HPDE6-E6E7 (cell line): Measurements from ENCODE around the gene C20orf204.
A peak's percentile ranks its signal among the peaks of the same experiment; 100 is the strongest.

Experiments
- DNase-seq: peaks from one replicate; pipeline ENCODE4 v3.0.0; 2011; ENCODE audit warnings: missing footprints; ENCODE audit errors: extremely low spot score

Gene C20orf204

DNA sequence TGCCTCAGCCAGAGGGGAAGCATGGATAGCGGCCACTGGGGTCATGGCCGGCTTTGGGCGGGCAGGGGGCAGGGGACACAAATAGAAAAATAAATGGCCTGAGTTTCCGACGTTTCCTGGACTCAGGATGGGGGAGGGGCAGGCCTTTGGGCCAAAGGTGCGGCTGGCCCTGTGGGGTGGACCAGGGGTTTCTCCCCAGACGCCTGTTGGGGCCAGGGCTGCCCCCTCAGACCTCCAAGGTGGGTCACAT, 20.6 kb downstream of the C20orf204 start:
- DNase-seq = no peak

DNA sequence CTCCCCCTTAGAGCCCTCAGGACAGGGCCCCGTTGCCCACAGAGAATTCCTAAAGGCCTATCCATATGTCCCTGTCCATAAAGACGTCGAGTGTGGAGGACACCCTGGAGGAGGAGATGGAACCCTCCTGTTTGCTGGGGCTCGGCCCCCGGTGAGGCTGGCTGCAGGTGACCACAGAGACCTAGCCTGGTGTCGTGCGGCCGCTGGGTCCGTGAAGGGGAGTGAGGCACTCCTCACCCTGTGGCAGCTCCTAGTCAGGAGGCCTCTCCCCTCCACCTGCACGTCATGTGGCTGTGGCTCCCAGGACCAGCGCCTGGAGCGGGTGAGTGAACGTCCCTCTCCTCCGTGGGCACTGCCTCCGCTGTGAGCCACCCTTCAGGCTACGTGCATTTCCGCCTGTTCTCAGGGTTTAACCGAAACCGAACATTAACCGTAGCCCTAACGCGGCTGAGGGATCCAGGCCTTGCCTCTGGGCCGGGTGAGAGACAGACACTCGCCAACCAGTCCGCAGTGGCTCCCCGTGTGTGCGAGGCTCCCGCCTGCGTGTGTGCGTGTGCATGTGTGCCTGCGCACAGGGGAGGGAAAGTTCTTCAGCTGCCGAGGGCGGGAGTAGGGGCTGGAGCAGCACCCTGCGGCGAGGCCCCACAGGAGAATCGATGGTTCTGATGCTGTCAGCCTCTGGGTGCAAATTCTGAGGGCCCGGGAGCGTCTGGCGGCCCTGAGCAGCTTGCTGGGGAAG, 21.1 kb downstream of the C20orf204 start:
- no peak for DNase-seq

DNA sequence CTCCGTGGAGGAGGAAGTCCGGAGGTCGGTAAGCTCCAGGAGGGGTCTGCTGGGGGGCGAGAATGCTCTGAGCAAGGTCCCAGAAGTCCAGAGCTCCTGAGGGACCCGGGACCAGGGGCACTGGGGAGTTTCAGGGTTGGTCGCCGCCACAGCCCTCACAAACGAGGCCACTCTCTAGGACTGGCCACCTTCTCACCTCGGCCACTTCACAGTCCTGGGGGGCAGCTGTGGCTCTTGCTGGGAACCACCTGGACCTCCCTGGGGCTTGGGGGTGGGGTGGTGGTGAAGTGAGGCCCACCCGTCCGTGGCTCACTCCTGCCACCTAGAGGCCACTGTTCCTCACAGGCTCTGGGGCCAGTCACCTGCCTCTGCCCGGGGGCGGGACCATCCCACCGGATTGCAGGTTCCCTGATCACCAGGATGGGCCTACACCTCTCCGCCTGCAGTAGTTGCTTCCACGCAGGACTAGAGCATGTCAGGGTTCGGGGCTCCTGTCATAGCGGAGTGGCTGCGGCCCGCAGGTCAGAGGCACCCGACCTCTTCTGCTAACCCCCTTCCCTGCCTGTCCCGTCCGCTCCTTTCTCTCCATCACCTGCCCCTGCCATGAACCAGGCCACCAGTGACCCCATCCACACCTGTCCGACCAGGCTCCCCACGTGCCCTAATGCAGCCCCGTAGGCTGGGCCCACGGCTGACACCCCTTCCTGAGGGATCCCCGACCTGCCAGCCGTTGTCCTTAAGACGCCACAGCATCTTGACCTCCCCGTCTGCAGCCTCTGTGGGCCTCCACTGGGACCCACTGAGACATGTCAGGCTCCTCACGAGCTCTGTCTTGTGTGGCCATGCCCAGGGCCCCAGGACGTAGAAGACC, 21.9 kb downstream of the C20orf204 start:
- DNase-seq = peak; percentile 92

DNA sequence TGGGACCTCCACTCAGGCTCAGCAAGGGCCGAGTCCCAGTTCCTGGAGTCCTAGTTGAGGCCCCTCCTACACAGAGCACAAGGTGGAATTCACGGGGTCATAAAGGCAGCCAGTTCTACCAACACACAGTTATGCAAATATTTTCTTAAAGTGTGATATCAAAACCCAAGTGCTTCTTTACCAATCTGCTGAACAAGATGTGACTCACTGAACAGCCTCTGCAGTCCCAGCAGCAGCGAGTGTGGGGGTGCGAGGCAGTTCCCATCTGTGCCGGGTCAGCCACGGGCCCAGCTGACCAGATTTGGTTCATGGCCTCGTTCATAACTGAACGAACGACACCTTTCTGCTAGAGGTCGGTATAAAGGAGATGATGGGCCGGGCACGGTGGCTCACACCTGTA, 22.6 kb downstream of the C20orf204 start:
- no peak for DNase-seq

DNA sequence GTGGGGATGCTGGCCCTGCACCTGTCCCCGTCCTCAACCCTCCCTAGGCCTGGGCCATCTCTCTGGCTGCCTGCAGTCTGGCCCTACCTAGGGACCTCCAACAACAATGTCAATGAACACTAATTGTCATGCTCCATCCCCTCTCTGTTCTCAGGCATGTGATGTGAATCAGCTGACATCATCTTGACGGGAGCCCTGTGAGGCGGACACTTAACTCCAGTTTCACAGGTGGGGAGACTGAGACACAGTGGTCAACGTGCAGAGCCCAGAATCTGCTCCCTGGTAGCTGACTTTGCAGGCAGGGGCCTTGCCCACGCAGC, 26.3 kb downstream of the C20orf204 start:
- DNase-seq = no peak

DNA sequence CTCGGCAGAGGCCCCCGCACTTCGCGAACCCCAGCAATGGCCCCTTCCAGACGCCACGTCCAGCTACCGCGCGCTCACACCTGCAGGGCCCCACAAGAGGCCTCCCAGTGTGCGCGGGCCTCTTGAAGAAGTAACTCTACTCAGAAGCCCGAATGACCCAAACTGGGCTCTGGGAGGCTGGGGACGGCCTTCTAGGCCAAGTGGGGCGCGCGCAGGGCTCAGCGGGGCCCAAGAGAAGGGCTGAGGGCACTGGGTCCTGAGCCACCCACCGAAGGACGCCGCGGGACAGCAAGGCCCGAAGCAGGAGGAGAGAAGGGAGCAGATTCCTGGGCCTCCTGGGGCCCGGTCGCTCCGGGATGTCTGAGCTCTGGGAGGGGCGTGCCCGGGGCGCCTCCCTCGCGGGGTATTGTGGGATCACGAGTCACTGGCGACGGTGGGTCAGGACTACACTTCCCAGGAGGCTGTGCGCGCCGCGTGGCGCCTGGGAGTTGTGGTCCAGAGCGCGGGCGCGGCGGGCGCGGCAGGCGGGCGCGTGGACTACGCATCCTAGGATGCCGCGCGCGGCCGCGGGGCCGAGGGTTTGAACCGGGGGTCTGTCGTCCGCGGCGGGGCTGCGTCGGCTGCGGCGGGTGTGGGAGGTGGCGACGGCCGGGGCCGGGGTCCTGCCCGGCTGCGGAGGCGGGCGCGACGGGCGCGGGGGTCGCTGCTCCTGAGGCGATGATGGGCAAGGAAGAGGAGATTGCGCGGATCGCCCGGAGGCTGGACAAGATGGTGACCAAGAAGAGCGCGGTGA, 26.8 kb downstream of the C20orf204 start, which contains the start of gene TCEA2:
Gene TCEA2 (plus strand): TSS at position 603 of the 793 bp plus-strand sequence. CDS start 115 bp downstream, at position 718.
- peak; percentile 99 for DNase-seq

DNA sequence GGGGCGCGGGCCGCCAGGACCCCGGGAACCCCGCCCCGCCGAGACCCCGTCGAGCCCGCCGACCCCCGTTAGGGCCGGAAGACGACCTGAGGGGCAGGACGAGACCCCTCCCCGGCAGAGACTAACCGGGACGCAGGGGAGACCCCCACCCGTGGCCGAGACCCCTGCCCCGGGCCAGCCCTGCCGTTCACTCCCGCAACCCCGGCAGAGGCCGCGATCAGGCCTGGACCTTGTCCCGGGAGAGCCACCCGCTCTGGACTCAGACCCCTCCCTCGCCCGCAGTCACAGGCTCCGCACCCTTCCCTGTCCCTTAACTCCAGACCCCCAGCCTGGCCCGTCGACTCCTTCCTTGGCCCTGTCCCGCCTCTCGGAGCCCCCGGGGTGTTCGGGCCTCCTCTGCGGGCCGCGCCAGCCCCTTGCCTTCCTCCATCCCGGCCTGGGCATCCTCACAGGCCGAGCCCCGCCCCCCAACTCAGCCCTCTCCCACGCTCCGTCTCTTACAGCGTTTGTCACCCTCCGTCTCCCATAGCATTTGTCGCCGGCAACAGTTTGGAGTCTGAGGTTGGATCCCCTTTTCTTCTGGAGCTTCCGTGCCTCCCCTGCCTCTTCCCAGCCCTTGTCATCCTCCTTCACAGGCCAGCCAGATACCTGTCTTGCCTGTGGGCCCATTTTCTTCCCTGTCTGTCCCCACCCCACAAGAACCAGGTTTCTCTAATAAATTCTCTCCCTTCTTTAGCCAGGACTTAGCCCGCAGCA, 27.6 kb downstream of the C20orf204 start:
- DNase-seq = no peak

DNA sequence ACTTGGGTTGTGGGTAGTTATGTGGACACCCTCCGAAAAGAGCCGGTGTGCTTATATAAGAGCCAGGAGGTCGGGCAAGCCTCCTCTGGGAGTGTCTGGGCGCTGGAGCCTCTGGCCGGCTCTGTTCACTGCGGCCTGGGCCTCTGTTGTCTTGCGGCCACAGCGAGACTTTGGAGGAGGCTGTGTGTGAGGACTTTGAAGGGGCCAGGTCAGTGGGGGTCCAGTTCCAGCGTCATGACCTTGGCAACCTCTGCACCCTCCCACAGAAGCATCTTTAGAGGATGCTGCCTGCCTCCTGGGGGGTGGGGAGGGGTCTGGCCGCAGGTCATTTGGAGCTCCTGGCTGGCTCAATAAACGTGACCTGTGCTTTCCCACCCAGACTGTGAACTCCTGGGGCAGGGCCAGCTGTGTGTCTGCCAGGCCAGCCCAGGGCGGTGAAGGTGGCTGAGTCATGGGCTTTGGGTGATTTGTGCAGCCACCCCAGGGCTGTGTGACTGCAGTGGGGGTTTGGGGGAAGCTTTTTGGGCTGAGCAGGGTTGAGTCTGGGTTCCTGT, 28.2 kb downstream of the C20orf204 start:
- DNase-seq = peak; percentile 62

DNA sequence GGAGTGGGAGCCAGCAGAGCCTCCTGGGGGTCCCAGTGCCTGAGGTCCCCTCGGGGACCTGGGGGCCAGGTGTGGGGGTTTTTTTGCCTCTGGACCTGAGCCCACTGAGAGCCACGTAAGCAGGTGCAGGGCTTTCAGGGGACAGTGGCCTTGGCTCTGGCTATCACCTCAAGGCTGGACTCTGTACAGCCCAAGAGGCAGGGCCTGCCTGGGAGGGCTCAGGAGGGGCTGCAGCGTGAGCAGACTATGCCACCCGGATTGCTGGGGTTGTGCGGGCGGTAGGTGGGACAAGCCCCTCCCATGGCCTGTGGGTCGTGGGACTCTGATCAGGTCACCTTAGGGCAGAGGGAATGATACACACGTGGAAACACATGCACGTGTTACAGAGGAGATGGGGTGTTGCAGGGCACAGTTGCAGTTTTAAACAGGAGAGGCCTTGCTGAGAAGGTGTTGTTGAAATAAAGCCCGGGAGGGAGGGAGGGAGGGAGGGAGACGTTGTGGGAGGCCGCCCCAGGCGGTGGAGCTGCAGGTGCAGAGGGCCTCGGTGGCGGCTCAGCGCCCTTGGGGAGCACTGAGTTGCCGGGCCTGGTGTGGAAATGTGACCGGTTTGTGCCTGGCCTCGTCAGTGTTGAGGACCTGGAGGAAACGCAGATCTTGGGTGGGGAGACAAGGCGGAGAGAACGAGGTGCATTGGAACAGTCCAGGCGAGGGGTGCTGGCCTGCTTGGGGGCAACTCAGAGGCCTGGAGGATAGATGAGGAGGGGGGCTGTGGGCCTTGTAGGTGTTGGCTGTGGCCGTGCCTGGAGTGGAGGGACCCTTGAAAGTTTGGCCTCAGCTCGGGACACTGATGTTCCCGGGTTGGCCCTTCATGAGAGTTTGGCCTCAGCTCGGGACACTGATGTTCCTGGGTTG, 29.3 kb downstream of the C20orf204 start:
- no peak for DNase-seq

DNA sequence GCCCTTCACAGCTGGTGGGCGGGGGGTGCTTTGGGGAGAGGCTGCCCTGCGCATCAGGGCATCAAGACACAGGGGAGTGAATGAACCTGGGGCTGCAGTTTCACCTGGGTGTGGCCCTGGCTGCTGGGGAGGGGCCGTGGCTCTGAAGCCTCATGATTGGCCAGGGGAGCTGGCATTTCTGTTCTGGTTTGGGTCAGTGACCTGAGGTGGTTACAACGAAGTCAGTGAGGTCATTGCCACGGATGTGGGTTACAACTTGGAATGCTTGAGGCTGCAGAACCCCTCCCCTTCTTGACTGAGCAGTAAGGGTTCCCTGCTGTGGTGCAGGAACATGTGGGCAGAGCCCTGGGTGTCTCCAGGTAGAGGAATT, 30.0 kb downstream of the C20orf204 start:
- DNase-seq = peak; percentile 70

DNA sequence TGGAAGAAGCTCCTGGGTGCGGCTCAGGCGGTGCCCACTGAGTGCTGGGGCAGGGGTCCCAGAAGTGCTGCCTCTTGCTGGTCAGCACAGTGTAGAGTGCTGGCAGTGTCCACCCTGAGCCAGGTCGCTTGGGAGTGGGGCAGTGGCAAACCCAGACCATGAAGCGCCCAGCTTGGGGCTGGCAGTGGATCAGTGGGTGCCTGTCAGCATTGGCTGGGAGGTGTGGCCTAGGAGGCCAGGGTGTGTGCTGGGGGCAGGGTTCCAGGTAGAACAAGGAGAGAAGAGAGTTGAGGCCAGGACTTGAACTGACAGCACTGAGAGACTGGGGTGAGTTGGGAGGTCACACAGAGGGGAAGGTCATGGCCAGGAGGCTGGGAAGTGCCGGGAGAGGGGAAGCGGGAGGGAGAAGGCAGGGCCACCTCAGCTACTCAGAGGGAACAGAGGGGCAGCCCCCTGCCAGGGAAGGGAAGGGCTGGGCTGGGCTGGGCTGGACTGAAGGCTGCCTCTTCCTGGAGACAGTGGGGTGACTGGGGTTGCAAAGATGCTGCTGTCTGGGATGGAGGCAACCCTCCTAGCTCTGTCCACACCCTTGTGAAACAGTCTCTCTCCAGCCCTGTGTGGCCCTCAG, 31.1 kb downstream of the C20orf204 start:
- DNase-seq = no peak

DNA sequence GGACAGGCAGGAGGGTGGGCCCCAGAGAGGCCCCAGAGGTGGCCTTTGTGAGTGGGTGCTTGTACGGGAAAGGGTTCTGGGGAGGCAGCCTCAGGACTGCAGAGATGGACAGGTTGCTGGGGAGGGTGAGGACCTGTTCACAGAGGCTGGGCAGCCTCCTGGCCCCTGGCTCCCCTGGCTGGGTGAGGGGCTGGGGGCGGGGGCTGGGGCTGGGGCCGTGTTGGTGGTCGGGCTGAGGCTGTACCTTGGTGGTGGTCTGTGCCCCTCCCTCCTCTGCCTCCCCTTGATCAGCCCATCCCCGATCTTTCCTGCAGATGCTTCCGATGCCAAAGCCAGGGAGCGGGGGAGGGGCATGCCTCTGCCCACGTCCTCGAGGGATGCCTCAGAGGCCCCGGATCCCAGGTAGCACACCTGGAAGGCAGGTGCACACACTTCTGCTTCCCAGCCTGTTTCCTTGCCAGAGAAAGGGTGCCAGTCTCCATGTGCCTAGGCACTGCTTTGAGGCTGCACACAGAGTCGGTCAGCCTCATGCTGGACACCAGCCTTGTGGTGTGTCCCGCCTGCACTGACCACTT, 31.8 kb downstream of the C20orf204 start:
- DNase-seq = no peak

DNA sequence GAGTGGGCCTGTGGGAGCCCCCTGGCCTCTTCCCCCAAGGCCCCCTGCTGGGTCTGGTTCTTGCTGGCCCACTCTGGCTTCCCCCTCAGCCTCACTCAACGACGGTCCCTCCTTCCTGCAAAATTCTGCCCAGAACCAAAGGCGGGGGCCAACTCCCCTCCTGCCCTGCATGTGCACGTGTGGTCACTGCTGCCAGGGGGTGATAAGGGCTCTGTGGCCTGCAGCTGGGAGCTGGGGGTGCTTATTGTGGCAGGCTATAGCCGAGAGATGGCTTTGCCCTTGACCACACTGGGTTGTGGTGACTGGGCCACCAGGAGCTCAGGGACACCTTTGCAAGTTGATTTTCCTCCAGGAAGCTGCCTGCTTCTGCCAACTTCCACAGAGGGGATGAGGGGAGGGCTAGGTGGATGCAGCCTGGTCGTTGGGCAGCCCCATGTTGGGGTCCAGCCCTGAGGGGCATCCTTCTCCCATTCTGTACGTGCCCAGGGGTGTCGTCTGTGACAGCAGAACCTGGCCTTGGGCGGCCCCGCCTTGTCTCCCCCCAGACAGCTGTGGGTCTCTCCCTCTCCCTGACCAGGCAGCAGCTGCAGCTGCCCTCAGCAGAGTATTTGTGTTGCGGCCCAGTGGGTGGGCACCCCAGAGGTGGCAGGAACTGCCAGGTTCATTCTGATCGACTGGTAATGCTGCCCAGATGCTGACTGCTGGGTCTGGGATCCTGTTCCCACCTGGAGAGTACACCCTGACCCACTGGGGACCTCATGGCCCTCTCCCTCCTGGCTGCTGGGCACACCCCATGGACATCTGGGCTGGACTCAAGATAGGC, 32.6 kb downstream of the C20orf204 start:
- no peak for DNase-seq

DNA sequence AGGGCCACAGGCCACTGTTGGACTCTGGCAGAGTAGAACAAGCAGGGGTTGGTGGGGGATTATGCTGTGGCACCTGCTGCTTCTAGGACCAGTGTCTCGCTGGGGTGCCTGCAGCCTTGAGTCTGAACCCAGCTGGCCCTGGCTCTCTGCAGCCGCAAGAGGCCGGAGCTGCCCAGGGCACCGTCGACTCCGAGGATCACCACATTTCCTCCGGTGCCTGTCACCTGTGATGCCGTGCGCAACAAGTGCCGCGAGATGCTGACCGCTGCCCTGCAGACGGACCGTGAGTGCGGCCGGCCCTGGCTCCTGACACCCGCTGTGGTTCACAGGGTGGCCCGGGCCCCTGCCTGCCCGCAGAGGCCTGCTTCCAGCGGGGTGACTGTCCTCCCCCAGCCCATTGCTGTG, 33.2 kb downstream of the C20orf204 start:
- no peak for DNase-seq

DNA sequence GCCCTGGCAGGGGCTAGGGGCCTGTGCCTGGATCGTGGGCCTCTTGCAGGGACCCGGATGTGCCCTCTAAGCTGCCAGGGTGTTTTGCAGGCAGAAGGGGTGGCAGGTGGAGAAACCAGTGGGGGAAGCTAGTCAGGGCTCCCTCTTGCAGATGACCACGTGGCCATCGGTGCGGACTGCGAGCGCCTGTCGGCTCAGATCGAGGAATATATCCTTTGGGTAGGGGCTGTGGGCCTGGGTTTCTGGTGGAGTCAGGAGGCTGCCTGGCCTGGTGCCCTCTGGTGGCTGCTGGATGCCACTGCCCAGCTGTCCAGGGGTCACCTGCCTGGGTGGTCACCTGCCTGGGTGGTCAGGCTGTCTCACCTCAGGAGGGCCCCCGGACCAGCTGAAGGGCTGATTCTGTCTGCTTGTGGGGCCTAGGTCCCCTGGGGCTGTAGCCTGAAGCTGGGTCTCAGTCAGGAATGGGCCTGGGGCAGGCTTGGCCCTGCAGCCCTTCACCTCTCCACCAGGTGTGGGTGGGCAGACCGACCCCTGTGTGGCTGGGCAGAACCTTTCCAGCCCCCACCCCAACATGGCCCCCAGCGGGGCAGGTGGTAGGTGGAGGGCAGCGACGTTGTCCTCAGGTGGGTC, 33.7 kb downstream of the C20orf204 start:
- peak; percentile 64 for DNase-seq

DNA sequence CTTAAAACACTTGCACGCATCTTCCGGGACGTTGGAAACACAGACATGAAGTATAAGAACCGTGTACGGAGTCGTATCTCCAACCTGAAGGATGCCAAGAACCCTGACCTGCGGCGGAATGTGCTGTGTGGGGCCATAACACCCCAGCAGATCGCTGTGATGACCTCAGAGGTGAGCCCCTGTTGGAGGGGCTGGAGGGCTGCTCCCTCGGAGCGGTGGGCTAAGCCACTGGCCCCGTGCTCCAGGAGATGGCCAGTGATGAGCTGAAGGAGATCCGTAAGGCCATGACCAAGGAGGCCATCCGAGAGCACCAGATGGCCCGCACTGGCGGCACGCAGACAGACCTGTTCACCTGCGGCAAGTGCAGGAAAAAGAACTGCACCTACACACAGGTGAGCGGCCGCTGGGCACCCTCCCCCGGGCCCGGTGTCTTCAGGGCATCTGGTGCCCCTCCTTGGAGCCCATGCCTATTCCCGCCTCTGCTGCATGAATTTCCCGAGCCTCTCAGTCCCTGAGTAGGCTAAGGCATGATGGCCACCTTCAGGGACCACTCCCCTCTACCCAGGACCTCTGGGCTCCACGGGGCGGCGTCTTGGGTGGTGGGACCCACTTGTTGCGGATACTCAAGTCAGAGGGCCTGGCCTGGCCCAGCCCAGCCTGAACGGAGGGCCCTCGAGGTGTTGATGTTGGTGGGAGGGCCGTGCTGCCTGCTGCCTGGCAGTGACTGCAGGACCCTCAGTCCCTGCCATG, 34.4 kb downstream of the C20orf204 start:
- DNase-seq = no peak
